Neural crest cell (in vitro differentiated cells): ENCODE measurements around the gene DDX46. TPM values are rescaled to one million over a fixed set of nuclear protein-coding genes. Genes with fewer than 3 reads are reported as not detected.
"Not testable (repeated sequence)": the region's sequence is repeated elsewhere in the genome, so short reads cannot be mapped to it uniquely, and the experiment has no call there.

ENCODE experiments used
- DNase-seq: peaks from one replicate; pipeline ENCODE4 v3.0.0; 2021; ENCODE audit warnings: low read depth, mixed read lengths, low spot score
- H3K27ac Mint-ChIP-seq: one replicate; pipeline ENCODE4 v1.8.0; 2021; ENCODE audit warnings: mild to moderate bottlenecking, mixed read lengths; ENCODE audit not compliant: unreplicated experiment
- H3K27me3 Mint-ChIP-seq: 2 replicates; pipeline ENCODE4 v1.8.0; 2021; ENCODE audit warnings: low read depth, mild to moderate bottlenecking, mixed read lengths
- H3K36me3 Mint-ChIP-seq: 2 replicates; pipeline ENCODE4 v1.8.0; 2021; ENCODE audit warnings: low read depth, mild to moderate bottlenecking, mixed read lengths
- H3K4me1 Mint-ChIP-seq: 2 replicates; pipeline ENCODE4 v1.8.0; 2021; ENCODE audit warnings: mixed read lengths
- H3K4me3 Mint-ChIP-seq: one replicate; pipeline ENCODE4 v1.8.0; 2021; ENCODE audit warnings: mild to moderate bottlenecking, mixed read lengths
- H3K9me3 Mint-ChIP-seq: 2 replicates; pipeline ENCODE4 v1.8.0; 2021; ENCODE audit warnings: mixed read lengths
- total RNA-seq: library from RNA; stranded (reverse); gene quantifications from 2 replicates; pipeline ENCODE4 v1.2.1, GENCODE V29; 2021
- TF ChIP-seq, protein P1 (sequence below): fragments of 200-600 bp; sonication (generic); conservative IDR thresholded peaks from 2 replicates; pipeline ENCODE4 v1.5.0; 2021; ENCODE audit warnings: antibody characterized with exemption, mild to moderate bottlenecking

Gene DDX46
- total RNA-seq, 1 donor from 2014 or later, result 78.5 TPM

DNA sequence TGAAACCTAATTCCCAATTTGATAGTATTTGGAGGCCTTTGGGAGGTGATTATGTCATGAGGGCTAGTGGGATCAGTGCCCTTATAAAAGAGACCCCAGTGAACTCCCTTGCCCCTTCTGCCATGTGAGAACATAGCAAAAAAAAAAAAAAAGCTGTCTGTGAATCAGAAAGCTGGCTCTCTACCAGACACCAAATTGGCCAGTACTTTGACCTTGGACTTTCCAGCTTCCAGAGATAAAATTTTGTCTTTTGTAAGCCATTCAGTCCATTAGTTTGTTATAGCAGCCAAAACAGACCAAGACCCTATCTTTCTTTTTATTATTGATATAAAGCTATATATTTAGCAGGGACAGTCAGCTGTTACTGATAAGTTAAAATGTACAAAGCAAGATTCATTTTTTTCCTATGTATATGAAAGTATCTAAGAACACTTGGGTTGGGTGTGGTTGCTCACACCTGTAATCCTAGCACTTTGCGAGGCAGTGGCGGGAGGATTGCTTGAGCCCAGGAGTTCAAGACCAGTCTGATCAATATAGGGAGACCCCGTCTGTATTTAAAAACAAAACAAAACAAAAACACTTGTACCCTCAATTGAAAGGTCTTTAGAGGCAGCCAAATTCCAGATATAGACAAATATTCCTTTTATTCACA, 79.1 kb downstream of the DDX46 start:
- Mint-ChIP-seq H3K4me1 (peaks cover 3% of the 10 kb centered on the region), H3K9me3 (no peaks in the 10 kb centered on the region), H3K4me3 (no peak overlapping the region), H3K27me3 (no peaks in the 10 kb centered on the region), H3K36me3 (peaks cover 8% of the 10 kb centered on the region), H3K27ac (no peak overlapping the region)
- TF ChIP-seq, protein P1, sequence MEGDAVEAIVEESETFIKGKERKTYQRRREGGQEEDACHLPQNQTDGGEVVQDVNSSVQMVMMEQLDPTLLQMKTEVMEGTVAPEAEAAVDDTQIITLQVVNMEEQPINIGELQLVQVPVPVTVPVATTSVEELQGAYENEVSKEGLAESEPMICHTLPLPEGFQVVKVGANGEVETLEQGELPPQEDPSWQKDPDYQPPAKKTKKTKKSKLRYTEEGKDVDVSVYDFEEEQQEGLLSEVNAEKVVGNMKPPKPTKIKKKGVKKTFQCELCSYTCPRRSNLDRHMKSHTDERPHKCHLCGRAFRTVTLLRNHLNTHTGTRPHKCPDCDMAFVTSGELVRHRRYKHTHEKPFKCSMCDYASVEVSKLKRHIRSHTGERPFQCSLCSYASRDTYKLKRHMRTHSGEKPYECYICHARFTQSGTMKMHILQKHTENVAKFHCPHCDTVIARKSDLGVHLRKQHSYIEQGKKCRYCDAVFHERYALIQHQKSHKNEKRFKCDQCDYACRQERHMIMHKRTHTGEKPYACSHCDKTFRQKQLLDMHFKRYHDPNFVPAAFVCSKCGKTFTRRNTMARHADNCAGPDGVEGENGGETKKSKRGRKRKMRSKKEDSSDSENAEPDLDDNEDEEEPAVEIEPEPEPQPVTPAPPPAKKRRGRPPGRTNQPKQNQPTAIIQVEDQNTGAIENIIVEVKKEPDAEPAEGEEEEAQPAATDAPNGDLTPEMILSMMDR, result no peak
- DNase-seq, result no peak

DNA sequence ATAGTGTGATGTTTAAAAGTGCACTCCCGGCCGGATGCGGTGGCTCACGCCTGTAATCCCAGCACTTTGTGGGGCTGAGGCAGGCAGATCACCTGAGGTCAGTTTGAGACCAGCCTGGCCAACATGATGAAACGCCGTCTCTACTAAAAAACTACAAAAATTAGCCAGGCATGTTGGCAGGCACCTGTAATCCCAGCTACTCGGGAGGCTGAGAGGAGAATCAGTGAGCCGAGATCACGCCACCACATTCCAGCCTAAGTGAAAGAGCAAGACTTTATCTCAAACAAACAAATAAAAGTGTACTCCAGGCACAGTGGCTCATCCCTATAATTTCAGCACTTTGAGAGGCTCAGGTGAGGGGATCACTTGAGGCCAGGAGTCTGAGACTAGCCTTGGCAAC, 79.8 kb downstream of the DDX46 start:
- H3K4me1 Mint-ChIP-seq, H3K27me3 Mint-ChIP-seq, H3K4me3 Mint-ChIP-seq, H3K27ac Mint-ChIP-seq, H3K36me3 Mint-ChIP-seq, DNase-seq, H3K9me3 Mint-ChIP-seq: not testable (repeated sequence)

DNA sequence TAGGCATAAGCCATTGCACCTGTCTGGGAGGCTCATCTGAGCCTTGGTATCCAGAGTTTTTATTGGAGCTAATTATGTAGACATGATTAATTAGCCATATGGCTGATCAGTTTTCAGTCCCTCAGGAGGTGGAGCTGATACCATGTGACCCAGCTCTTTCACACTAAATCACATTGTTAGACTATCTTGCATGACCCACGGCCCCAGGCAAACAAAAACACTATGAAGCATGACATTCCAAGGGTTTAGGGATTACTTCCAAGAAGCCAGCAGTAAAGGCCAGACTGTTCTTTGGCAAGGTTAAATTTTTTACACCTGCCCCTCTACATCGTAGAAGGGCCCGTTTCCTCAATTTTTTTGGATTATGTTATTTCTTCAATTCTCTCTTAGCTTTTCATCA, 82.2 kb downstream of the DDX46 start:
- Mint-ChIP-seq H3K4me1 (peaks cover 12% of the 10 kb centered on the region), H3K27me3 (no peaks in the 10 kb centered on the region), H3K4me3 (no peak overlapping the region), H3K27ac (no peak overlapping the region), H3K36me3 (peaks cover 11% of the 10 kb centered on the region), H3K9me3 (no peaks in the 10 kb centered on the region)
- no peak for DNase-seq
- TF ChIP-seq, protein P1, result no peak

DNA sequence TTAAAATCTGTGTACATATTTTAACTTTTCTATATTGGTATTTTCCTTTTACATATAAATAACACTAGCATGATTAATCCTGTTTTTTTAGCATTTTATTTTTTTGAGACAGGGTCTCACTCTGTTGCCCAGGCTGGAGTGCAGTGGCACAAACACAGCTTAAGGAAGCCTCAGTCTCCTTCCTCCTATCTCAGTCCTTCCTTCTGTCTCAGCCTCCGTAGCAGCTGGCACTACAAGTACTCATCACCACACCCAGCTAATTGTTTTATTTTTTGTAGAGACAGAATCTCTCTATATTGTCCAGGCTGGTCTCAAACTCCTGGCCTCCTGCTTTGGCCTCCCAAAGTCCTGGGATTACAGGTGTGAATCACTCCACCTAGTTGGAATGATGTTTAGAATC, 85.7 kb downstream of the DDX46 start:
- TF ChIP-seq, protein P1, result no peak
- Mint-ChIP-seq H3K4me3 (peak overlapping the region; percentile 35), H3K36me3 (peaks cover 17% of the 10 kb centered on the region), H3K27me3 (no peaks in the 10 kb centered on the region), H3K4me1 (peaks cover 24% of the 10 kb centered on the region), H3K9me3 (no peaks in the 10 kb centered on the region), H3K27ac (no peak overlapping the region)
- no peak for DNase-seq

DNA sequence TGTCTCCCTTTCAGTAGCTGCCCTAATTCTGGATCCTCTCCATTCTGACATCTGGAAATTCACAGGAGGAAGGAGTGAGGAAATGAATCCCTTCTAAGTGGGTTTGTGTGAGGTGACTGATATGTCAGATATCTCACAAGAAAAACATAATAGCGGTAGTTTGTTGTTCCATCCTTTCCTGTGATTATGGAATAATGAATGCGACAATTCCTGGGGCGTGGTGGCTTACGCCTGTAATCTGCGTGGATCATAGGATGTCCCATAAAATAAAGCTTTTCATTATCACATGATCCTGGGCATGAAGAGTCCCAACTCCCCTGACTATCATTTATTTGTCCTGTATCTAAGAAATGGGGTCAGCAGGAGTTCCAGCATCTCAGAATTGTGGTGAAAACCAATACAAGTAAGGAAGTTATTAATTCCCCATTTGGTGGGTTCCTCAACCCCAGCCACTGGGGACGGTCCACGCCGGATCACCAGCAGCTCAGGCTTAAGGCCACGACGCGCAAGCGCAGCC, 86.8 kb downstream of the DDX46 start:
- Mint-ChIP-seq H3K27ac (peak overlapping the region; percentile 95), H3K36me3 (peaks cover 13% of the 10 kb centered on the region)
- DNase-seq, result no peak

More for the DNA sequence above, 86.8 kb downstream of the DDX46 start:
- TF ChIP-seq, protein P1, result no peak
- H3K4me1 Mint-ChIP-seq, result peaks cover 24% of the 10 kb centered on the region
- H3K4me3 Mint-ChIP-seq, result peak overlapping the region; percentile 96
- H3K9me3 Mint-ChIP-seq, result no peaks in the 10 kb centered on the region
- no peaks in the 10 kb centered on the region for H3K27me3 Mint-ChIP-seq
